Measurements from ENCODE around the gene C19orf73.

Gene C19orf73

DNA sequence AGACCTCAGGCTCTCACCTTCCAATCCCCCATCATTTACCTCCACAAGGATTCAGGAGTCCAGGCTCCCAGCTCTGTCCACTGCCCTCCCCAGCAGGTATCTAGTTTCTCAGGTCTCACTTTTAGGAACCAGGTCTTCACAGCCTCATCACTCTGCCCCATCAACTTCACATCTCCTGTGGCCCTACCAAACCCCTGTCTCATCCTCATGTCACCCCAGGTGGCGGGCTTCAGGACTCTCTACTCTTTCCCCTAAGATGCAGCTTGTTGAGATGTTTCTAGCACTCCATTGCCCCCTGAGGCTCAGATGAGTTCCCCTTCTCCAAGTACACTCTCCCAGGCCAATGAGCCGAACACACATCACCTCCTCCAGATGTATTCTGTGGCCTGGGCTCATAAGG lies 1.9 kb upstream of the C19orf73 start:
- no peak for DNase-seq

- DNase-seq = no peak
Observed at GRCh38 chr19:49120325-49120683, 1.4 kb upstream of the C19orf73 start.

- DNase-seq = peak; percentile 42
Observed at GRCh38 chr19:49119411-49120324, 725 bp upstream of the C19orf73 start, which contains the start of gene PPFIA3. Gene PPFIA3 (plus strand): TSS chr19:49119544. CDS start chr19:49127874, 8,330 bp downstream.

GRCh38 chr19:49117677-49118564 lies 1.0 kb downstream of the C19orf73 start:
- no peak for DNase-seq

GRCh38 chr19:49116544-49116943 lies 2.4 kb downstream of the C19orf73 start:
- DNase-seq = no peak

DNA sequence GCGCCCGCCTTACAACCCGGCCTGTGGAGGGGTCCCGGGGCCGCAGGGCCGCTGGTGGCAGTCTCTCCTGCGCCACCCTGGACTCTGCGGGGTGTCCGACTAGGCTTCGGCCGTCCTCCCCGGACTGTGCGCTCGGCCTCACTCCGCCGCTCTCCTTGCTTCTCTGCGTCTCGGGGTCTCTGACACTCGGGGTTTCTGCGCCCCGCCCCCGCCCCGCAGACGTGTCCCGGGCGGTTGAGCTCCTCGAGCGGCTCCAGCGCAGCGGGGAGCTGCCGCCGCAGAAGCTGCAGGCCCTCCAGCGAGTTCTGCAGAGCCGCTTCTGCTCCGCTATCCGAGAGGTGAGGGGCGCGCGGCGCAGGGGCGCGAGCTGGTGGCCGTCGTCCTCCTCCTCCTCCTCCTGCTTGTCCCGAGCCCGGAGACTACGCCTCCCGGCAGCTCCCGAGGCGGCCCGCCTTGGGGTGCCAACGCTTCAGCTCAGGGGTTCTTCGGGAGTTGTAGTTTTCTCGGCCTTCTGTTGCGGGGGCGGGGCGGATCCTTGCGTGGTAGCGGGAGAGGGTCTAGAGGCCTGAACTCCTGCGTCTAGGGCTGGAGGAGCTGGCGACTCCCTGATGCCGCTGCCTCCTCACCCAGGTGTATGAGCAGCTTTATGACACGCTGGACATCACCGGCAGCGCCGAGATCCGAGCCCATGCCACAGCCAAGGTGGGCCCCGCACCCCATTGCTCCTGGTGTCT lies 4.1 kb downstream of the C19orf73 start:
- peak; percentile 73 for DNase-seq

DNA sequence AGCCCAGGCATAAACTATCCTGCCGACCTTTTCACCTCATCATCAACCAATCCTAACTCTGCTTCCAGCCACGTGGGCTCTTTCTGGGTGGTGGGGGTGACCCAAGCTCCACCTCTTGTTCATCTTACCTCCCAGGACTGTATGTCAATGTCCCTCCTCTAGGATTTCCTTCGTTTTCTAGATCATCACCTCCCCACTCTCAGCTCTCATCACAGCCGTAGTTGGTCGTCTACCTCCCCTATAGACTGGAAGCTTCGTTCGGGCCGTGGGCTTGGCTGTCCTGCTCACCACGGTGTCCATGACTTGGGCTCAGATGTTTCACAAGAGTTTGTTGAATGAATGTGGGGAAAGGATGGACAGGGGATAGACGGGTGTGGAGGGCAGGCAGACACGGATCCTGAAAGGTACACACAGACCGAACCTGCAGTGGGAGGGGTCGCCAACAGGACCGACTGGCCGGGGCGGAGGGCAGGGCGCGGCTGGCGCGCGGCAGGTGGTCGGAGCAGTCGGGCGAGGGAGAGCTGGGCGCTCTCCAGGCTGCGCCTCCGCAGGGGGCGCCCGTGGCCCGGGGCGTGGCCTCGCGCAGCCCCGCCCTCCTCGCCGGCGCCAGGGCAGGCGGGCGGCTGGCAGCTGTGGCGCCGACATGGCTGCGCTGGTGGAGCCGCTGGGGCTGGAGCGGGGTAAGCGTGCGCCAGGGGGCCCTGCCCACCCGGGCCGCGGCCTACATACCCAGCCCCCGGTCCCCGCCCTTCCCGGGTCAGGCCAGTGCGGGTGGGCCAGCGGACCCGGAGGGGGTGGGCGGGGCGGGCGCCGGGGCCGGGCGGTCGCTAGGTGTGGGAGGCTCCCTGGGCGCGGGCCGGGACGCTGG lies 4.9 kb downstream of the C19orf73 start, which contains the start of gene LIN7B:
Gene LIN7B, plus strand, starts transcription at position 609 of the 868 bp plus-strand sequence. Its CDS starts 35 bp downstream, at position 644.
- DNase-seq = peak; percentile 54

GRCh38 chr19:49111218-49111998 lies 7.5 kb downstream of the C19orf73 start:
- no peak for DNase-seq

- DNase-seq = no peak
Observed at GRCh38 chr19:49110567-49110966, 8.4 kb downstream of the C19orf73 start.

DNA sequence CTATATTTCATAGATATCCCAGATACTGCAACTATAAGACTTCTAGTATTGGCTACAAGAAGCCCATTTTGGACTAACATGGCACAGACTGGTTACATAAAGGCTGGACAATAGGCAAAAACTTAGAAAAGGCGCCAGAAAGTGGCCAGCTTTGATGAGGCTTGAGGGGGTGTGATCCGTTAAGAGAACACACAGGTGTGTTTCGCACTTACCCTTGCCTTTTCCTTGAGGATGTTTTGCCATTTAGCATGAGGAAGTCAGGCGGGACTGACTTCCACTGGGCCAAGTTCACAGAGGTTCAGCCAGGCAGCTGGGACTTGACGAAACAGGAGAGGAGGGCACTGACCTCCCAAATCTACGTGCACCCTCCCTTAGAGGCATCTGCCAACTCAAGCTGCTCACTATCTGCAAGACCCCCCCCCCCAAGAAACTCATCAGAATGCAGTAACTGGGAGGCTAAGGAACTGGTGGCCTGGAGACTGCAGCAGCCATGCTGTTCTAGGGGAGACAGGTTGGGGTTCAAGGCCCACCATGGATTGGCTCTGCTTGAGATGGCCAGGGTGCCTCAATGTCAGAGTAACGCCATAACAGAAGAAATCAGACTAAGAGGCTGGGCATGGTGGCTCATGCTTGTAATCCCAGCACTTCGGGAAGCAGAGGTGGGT lies 9.2 kb downstream of the C19orf73 start:
- DNase-seq = no peak

DNA sequence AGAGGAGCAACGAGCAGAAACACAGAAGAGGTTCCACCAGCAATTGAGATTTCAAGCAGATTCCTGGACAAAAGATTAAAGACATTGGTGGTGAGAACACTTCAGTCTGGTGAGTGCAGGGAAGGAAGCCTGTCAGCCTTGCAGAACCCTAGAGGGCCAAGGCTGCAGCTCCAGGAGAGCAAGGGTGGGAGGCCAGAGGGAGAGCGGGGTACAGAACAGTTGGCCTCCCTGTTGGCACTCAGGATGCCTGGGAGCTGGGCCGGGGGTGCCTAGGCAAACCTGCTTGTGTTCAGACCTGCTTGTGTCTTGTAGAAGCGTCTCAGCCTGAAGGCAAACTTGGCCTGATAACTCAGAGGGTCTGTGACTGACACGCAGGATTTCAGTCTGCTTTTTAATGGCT lies 9.9 kb downstream of the C19orf73 start:
- no peak for DNase-seq

- no peak for DNase-seq
Observed at GRCh38 chr19:49107625-49108459, 11.1 kb downstream of the C19orf73 start.

GRCh38 chr19:49106648-49107135 lies 12.3 kb downstream of the C19orf73 start:
- DNase-seq = peak; percentile 37

GRCh38 chr19:49104229-49104864 lies 14.6 kb downstream of the C19orf73 start:
- no peak for DNase-seq

- no peak for DNase-seq
Observed at GRCh38 chr19:49103331-49104085, 15.4 kb downstream of the C19orf73 start.

DNA sequence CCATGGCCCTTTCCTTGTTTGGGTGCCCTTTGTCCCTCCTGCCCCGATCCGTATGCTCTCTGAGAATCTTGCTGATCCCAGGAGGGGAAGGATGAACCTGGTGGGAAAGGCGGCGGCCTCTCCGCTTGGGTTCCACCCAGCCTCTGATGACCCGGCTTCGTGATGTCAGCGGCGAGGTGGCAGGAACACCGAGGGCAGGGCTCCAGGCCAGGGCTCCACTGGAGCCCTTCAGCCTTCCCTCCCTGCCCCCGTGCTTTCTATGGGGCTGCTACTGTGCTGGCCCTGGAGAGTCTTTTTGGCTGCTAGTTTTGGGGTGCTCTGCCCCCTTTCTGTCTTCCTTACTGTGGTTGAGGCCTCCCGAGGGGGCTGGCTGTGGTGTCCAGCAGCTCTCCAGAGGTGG lies 16.6 kb downstream of the C19orf73 start:
- DNase-seq = no peak

GRCh38 chr19:49101160-49101559 lies 17.8 kb downstream of the C19orf73 start:
- no peak for DNase-seq

DNA sequence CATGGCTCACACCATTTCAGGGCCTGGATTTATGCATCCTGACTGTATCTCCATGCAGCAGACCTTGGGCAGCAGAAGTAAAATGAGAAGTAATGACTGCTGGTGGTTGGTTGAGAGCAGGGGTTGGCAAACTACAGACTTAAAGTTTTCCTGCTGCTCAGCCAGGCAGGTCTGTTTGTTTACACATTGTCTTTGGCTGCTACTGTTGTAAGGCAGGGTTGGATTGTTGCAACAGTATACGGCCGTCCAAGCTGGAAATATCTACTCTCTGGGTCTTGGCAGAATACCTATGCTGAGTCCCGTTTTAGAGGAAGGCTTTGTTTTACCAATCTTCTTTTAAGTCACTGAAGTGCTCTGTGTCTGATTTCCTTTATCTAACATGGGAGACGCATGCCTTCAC lies 20.1 kb downstream of the C19orf73 start:
- no peak for DNase-seq
